GM06990 (cell line): ENCODE data around the gene MCEMP1.
A peak's percentile ranks its signal among the peaks of the same experiment; 100 is the strongest.

Source experiments
- DNase-seq: peaks from one replicate; pipeline ENCODE4 v3.0.0-alpha.2; 2011; ENCODE audit not compliant: insufficient read length; ENCODE audit errors: extremely low read depth
- H3K27me3 ChIP-seq: replicated peaks from 2 replicates; pipeline ENCODE4 v1.6.0; 2011; ENCODE audit warnings: low read length; ENCODE audit not compliant: control insufficient read depth, insufficient read depth
- H3K36me3 ChIP-seq: 2 replicates; pipeline ENCODE4 v1.5.1; 2011; ENCODE audit warnings: low read length; ENCODE audit not compliant: control insufficient read depth, insufficient read depth
- H3K4me3 ChIP-seq: replicated peaks from 2 replicates; pipeline ENCODE4 v1.5.1; 2011; ENCODE audit warnings: low read depth, mild to moderate bottlenecking, control low read depth, low read length
- TF ChIP-seq, protein P1 (sequence below): IDR thresholded peaks from 2 replicates; pipeline ENCODE4 v1.5.1; 2011; ENCODE audit warnings: low read length, control low read depth, mild to moderate bottlenecking, inconsistent platforms; ENCODE audit not compliant: insufficient read depth, poor library complexity, severe bottlenecking

Gene MCEMP1

DNA sequence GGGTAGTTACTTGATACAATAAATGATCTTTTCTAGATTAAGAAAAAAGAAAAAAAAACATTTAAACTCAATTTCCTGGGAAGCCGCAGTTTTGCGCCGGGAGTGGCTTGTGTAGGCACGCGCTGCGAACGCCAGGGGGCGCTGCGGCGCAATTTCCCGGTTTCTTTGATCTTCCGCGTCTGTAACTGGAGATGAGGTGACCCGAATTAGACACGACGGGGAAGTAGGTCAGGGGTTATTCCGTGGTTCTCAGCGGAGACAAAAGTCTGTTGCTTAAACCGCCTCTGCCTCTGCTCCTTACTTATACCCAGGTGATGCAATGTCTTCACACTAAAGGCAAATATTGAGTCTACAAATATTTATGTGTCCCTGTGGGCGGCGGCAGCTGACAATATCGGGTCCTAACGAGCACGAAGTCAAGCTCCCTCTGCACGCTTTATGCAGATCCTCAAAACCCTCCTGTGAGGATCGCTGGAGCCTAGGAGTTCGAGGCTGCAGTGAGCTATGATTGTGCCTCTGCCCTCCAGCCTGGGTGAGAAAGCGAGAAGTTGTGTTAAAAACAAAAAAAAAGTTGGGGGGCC, 24.7 kb upstream of the MCEMP1 start:
- Histone ChIP-seq H3K27me3 (no peaks in the 10 kb centered on the region), H3K4me3 (peak overlapping the region; percentile 5; the same call in 1 of the 2 replicates), H3K36me3 (peaks cover 2% of the 10 kb centered on the region)
- peak; percentile 83 for DNase-seq
- TF ChIP-seq, protein P1, sequence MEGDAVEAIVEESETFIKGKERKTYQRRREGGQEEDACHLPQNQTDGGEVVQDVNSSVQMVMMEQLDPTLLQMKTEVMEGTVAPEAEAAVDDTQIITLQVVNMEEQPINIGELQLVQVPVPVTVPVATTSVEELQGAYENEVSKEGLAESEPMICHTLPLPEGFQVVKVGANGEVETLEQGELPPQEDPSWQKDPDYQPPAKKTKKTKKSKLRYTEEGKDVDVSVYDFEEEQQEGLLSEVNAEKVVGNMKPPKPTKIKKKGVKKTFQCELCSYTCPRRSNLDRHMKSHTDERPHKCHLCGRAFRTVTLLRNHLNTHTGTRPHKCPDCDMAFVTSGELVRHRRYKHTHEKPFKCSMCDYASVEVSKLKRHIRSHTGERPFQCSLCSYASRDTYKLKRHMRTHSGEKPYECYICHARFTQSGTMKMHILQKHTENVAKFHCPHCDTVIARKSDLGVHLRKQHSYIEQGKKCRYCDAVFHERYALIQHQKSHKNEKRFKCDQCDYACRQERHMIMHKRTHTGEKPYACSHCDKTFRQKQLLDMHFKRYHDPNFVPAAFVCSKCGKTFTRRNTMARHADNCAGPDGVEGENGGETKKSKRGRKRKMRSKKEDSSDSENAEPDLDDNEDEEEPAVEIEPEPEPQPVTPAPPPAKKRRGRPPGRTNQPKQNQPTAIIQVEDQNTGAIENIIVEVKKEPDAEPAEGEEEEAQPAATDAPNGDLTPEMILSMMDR, result peak; percentile 94

DNA sequence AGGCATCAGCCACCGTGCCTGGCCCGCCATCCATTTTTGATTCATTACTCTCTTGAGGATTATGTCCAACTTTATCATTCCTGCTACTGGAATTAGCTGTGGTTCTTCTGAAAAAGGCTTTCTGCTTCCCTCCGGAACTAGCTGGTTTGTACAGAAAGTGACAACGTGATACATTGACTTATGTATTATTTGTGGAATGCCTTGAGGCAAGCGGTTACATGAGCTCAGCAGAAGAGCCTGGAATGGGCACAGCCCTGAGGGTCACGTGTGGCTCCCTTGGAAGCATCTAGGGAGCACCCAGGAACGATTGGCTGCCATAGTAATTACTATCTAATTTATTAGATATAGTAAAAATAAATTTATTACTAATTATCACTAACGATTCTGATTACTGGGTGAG, 22.5 kb upstream of the MCEMP1 start:
- Histone ChIP-seq H3K4me3 (no peak overlapping the region), H3K36me3 (no peaks in the 10 kb centered on the region), H3K27me3 (no peaks in the 10 kb centered on the region)
- no peak for DNase-seq
- TF ChIP-seq, protein P1, result no peak

DNA sequence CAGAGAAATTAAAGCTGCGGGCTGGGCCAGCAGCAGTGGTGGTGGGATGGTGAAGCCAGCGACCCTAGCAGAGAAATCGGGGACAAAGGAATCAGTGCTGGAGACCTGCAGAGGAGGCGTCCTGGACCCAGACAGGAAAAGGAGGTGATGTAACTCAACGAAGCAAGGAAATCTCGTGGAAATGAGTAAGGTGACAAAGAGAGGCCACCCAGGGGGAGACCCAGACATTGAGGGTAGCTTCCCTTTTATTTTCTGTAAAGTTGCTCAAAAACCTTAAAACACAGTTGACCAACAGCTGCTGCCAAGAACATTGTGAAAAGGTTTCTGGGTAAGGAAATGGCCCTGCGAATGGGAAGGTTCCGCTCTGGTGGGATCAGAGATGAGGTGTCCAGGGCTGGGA, 21.3 kb upstream of the MCEMP1 start:
- H3K4me3 ChIP-seq, result no peak overlapping the region
- TF ChIP-seq, protein P1, result no peak
- no peaks in the 10 kb centered on the region for H3K27me3 ChIP-seq
- DNase-seq, result no peak
- no peaks in the 10 kb centered on the region for H3K36me3 ChIP-seq

DNA sequence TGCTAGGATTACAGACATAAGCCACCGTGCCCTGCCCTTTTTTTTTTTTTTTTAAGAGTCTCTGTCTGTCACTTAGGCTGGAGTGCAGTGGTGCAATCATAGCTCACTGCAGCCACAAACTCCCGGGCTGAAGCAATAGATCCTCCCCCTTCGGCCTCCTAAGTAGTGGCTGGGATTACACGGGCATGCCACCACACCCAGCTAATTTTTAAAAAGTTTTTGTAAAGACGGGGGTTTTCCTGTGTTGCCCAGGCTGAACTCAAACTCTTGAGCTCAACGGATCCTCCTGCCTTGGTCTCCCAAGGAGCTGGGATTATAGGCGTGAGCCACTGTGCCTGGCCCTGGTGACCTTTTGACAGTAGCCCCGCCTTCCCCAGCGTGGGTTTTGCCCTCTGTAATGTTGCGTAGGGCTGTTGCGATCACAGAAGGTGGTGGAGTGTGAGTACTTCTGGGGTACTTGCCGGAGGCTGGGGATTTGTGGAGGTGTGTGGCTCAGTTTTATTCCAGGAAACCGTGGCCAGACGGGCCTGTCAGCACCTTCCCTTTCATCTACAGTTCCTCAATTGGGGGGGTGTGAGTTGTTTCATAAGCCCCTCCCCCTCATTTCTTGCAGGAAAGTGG, 19.6 kb upstream of the MCEMP1 start:
- Histone ChIP-seq H3K36me3 (no peaks in the 10 kb centered on the region), H3K4me3 (no peak overlapping the region), H3K27me3 (no peaks in the 10 kb centered on the region; the same call in 1 of the 2 replicates)
- TF ChIP-seq, protein P1, result no peak
- DNase-seq, result no peak

DNA sequence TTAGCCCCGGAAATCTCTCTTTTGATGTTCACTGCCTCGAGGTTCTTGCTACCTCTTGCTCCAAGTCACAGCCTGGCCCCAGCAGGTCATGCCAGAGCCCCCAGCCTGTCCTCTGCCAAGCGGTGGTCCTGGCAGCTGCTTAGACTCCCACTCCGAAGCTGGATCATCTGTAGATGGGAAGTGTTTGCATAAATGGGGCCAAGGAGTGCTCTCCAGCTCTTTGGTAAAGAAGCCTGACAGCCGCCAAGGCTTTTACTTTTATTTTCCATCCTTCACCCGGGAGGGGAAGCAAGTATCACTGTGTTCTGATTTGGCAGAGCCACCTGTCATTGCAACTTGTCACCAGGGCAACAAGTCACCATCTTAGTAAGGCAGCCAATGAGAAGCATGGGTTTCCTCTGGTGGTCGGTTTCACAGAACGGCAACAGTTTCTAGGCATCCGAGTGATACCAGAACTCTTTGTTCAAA, 18.6 kb upstream of the MCEMP1 start:
- TF ChIP-seq, protein P1, result no peak
- peak overlapping the region; percentile 69 for H3K4me3 ChIP-seq
- no peaks in the 10 kb centered on the region for H3K36me3 ChIP-seq
- H3K27me3 ChIP-seq, result no peaks in the 10 kb centered on the region; the same call in 1 of the 2 replicates
- DNase-seq, result peak; percentile 68
